IMR-90 (cell line): ENCODE data around the gene POR. TPM values are rescaled to one million over a fixed set of nuclear protein-coding genes. Genes with fewer than 3 reads are reported as not detected.

Experiments used
- ATAC-seq: fragments of 200-7000 bp; cut with Tn5 transposase; 2 replicates; pipeline ENCODE4 v1.9.1; 2020; ENCODE audit warnings: low read depth, mild to moderate bottlenecking, moderate library complexity
- BruUV-seq: library from RNA; stranded (reverse); fragments of 400-500 nt; replicated peaks from 2 replicates; lab custom pipeline; 2021; lab: Mats Ljungman, UMichigan
- CTCF ChIA-PET: fragments of 300-600 bp; formaldehyde crosslinking; extraction: SDS; loops from one replicate; lab custom pipeline; 2021; ENCODE audit warnings: antibody characterized with exemption; lab: Yijun Ruan, JAX
- POLR2A ChIA-PET: fragments of 300-600 bp; sonication (Branson Sonifier 250); formaldehyde crosslinking; loops from one replicate; lab custom pipeline; 2022; ENCODE audit warnings: antibody characterized with exemption; ENCODE audit not compliant: unreplicated experiment; lab: Charles Lee
- DNase-seq: peaks from one replicate; pipeline ENCODE4 v3.0.0; 2013
- H2AFZ ChIP-seq: replicated peaks from 2 replicates; pipeline ENCODE3; 2013; ENCODE audit warnings: low read length, mild to moderate bottlenecking; ENCODE audit not compliant: poor library complexity
- H2AK5ac ChIP-seq: 2 replicates; pipeline ENCODE4 v1.6.1; 2013; ENCODE audit warnings: low read depth, low read length, inconsistent platforms
- H2AK9ac ChIP-seq: replicated peaks from 2 replicates; pipeline ENCODE3; 2013; ENCODE audit warnings: mild to moderate bottlenecking, low read depth, low read length, moderate library complexity; ENCODE audit not compliant: poor library complexity
- H2BK120ac ChIP-seq: 2 replicates; pipeline ENCODE4 v1.6.1; 2013; ENCODE audit warnings: low read depth, low read length, inconsistent platforms
- H2BK15ac ChIP-seq: 3 replicates; pipeline ENCODE4 v1.6.1; 2013; ENCODE audit warnings: low read depth, low read length, inconsistent platforms
- H2BK20ac ChIP-seq: 2 replicates; pipeline ENCODE4 v1.6.1; 2013; ENCODE audit warnings: low read depth, mild to moderate bottlenecking, inconsistent platforms, low read length, moderate library complexity
- H2BK5ac ChIP-seq: 2 replicates; pipeline ENCODE4 v1.6.1; 2013; ENCODE audit warnings: mild to moderate bottlenecking, low read depth, low read length, inconsistent platforms; ENCODE audit not compliant: poor library complexity, severe bottlenecking
- H3K14ac ChIP-seq: replicated peaks from 2 replicates; pipeline ENCODE4 v1.6.1; 2013; ENCODE audit warnings: low read depth, low read length, inconsistent platforms
- H3K18ac ChIP-seq: 2 replicates; pipeline ENCODE4 v1.6.1; 2013; ENCODE audit warnings: low read depth, low read length, control low read depth
- H3K23ac ChIP-seq: 2 replicates; pipeline ENCODE4 v1.6.1; 2013; ENCODE audit warnings: low read depth, low read length, inconsistent platforms
- H3K27ac ChIP-seq: 2 replicates; pipeline ENCODE4 v1.5.1; 2013; ENCODE audit warnings: mild to moderate bottlenecking, control low read depth, low read length; ENCODE audit not compliant: insufficient read depth
- H3K27me3 ChIP-seq: 2 replicates; pipeline ENCODE4 v1.6.1; 2013; ENCODE audit warnings: low read length; ENCODE audit not compliant: control insufficient read depth, insufficient read depth
- H3K36me3 ChIP-seq: 2 replicates; pipeline ENCODE4 v1.6.1; 2013; ENCODE audit warnings: low read length, mixed read lengths; ENCODE audit not compliant: control insufficient read depth, insufficient read depth
- H3K4ac ChIP-seq: 2 replicates; pipeline ENCODE4 v1.6.1; 2013; ENCODE audit warnings: low read depth, low read length, inconsistent platforms
- H3K4me1 ChIP-seq: 2 replicates; pipeline ENCODE4 v1.6.1; 2013; ENCODE audit warnings: low read length, mixed read lengths; ENCODE audit not compliant: control insufficient read depth, insufficient read depth
- H3K4me2 ChIP-seq: 2 replicates; pipeline ENCODE4 v1.6.1; 2013; ENCODE audit warnings: low read depth, mild to moderate bottlenecking, control low read depth, low read length, moderate library complexity
- H3K4me3 ChIP-seq: 2 replicates; pipeline ENCODE4 v1.5.1; 2013; ENCODE audit warnings: low read depth, mild to moderate bottlenecking, control low read depth, low read length, moderate library complexity; ENCODE audit not compliant: insufficient read depth
- H3K56ac ChIP-seq: 2 replicates; pipeline ENCODE4 v1.6.1; 2013; ENCODE audit warnings: low read length, inconsistent platforms; ENCODE audit not compliant: insufficient read depth; ENCODE audit errors: extremely low read depth
- H3K79me1 ChIP-seq, 2 experiments: 2 replicates each; pipeline ENCODE4 v1.6.1; 2013; ENCODE audit warnings: low read length in 2 of 2, inconsistent platforms in 1 of 2, low read depth in 1 of 2
- H3K9ac ChIP-seq: 2 replicates; pipeline ENCODE4 v1.6.1; 2013; ENCODE audit warnings: low read depth, low read length, control low read depth
- H3K9me1 ChIP-seq: 2 replicates; pipeline ENCODE4 v1.6.1; 2013; ENCODE audit warnings: low read length, inconsistent platforms; ENCODE audit not compliant: insufficient read depth
- H3K9me3 ChIP-seq: 2 replicates; pipeline ENCODE4 v1.6.1; 2013; ENCODE audit warnings: low read length; ENCODE audit not compliant: control insufficient read depth, insufficient read depth
- H4K20me1 ChIP-seq: 2 replicates; pipeline ENCODE4 v1.6.1; 2013; ENCODE audit warnings: low read length, inconsistent platforms; ENCODE audit not compliant: insufficient read depth
- H4K5ac ChIP-seq: 2 replicates; pipeline ENCODE4 v1.6.1; 2013; ENCODE audit warnings: mild to moderate bottlenecking, low read depth, low read length, control low read depth
- H4K8ac ChIP-seq, 2 experiments: 2 replicates each; pipeline ENCODE4 v1.6.1; 2013; ENCODE audit warnings: low read depth in 2 of 2, low read length in 2 of 2, control low read depth in 1 of 2, inconsistent platforms in 1 of 2
- H4K91ac ChIP-seq: 2 replicates; pipeline ENCODE4 v1.6.1; 2013; ENCODE audit warnings: low read depth, low read length, inconsistent platforms; ENCODE audit not compliant: insufficient read depth
- BHLHE40 ChIP-seq: fragments of 150-350 bp; IDR thresholded peaks from 2 replicates; pipeline ENCODE4 v1.6.1; 2016; ENCODE audit warnings: mild to moderate bottlenecking, low read depth, low read length
- CEBPB ChIP-seq: IDR thresholded peaks from 2 replicates; pipeline ENCODE4 v1.6.1; 2012; ENCODE audit warnings: low read depth, low read length, improper control_type of control experiment
- CHD1 ChIP-seq: IDR thresholded peaks from 2 replicates; pipeline ENCODE4 v1.6.1; 2012; ENCODE audit warnings: low read depth, low read length, improper control_type of control experiment
- FOS ChIP-seq: fragments of 150-350 bp; IDR thresholded peaks from 2 replicates; pipeline ENCODE4 v1.6.1; 2016; ENCODE audit warnings: low read depth, low read length
- MAFK ChIP-seq: IDR thresholded peaks from 2 replicates; pipeline ENCODE4 v1.6.1; 2012; ENCODE audit warnings: low read depth, low read length, improper control_type of control experiment
- MAZ ChIP-seq: IDR thresholded peaks from 2 replicates; pipeline ENCODE4 v1.6.1; 2012; ENCODE audit warnings: low read depth, mild to moderate bottlenecking, low read length, improper control_type of control experiment, moderate library complexity, borderline replicate concordance
- MXI1 ChIP-seq: IDR thresholded peaks from 2 replicates; pipeline ENCODE4 v1.6.1; 2012; ENCODE audit warnings: low read depth, mild to moderate bottlenecking, low read length, moderate library complexity, borderline replicate concordance
- NFE2L2 ChIP-seq: fragments of 150-350 bp; IDR thresholded peaks from 2 replicates; pipeline ENCODE4 v1.6.1; 2016; ENCODE audit warnings: low read depth, mild to moderate bottlenecking, low read length
- POLR2A ChIP-seq: IDR thresholded peaks from 2 replicates; pipeline ENCODE4 v1.6.1; 2012; ENCODE audit warnings: mild to moderate bottlenecking, low read depth, low read length
- RAD21 ChIP-seq: IDR thresholded peaks from 2 replicates; pipeline ENCODE4 v1.6.1; 2012; ENCODE audit warnings: low read length, improper control_type of control experiment
- RCOR1 ChIP-seq: IDR thresholded peaks from 2 replicates; pipeline ENCODE4 v1.6.1; 2012; ENCODE audit warnings: mild to moderate bottlenecking, low read length, improper control_type of control experiment; ENCODE audit not compliant: insufficient replicate concordance
- RFX5 ChIP-seq: IDR thresholded peaks from 2 replicates; pipeline ENCODE4 v1.8.0; 2012; ENCODE audit warnings: low read depth, mild to moderate bottlenecking, low read length, moderate library complexity
- SMC3 ChIP-seq: fragments of 150-350 bp; IDR thresholded peaks from 2 replicates; pipeline ENCODE4 v1.6.1; 2016; ENCODE audit warnings: low read depth, mild to moderate bottlenecking, antibody characterized with exemption, low read length, moderate library complexity
- WGBS, 2 experiments: methylation state at CpG; one replicate each; pipeline versions ENCODE4 v1.1.5 to v1.1.7; 2013; ENCODE audit warnings: missing lambda C conversion rate in 2 of 2; ENCODE audit not compliant: insufficient read length in 1 of 2; ENCODE audit errors: extremely low coverage in 2 of 2; 5-methylcytosine and 5-hydroxymethylcytosine counted together
- dilution Hi-C: fragments of 300-500 bp; cut with HindIII; formaldehyde crosslinking; loops from one replicate; pipeline ENCODE4 v1.14.3; 2018; ENCODE audit warnings: low sequenced_read_pairs; ENCODE audit not compliant: unreplicated experiment
- in situ Hi-C: fragments of 300-500 bp; cut with MboI; formaldehyde crosslinking; loops from 3 replicates; pipeline ENCODE4 v1.14.3; 2019; ENCODE audit warnings: low sequenced_read_pairs, inconsistent platforms, mixed read lengths
- intact Hi-C: fragments of 100-400 bp; cut with micrococcal nuclease; formaldehyde crosslinking; loops from 2 replicates; pipeline ENCODE4 v1.10.0; 2022
- polyA plus RNA-seq, 3 experiments: library from polyadenylated mRNA; depleted of rRNA; stranded (reverse); fragments of >200 nt; gene quantifications; 2 replicates each; pipeline ENCODE4 v1.2.3, GENCODE V29; 2012; ENCODE audit warnings: low replicate concordance in 1 of 3
- total RNA-seq: library from RNA; depleted of rRNA; stranded (reverse); fragments of >200 nt; gene quantifications from 2 replicates; pipeline ENCODE4 v1.2.3, GENCODE V29; 2012
- TF ChIP-seq, protein P1 (sequence below): fragments of 150-350 bp; IDR thresholded peaks from 2 replicates; pipeline ENCODE4 v1.6.1; 2017; ENCODE audit warnings: mild to moderate bottlenecking, antibody characterized with exemption, low read length, low read depth
- TF ChIP-seq, protein P2 (sequence below): conservative IDR thresholded peaks from 2 replicates; pipeline ENCODE4 v1.5.1; 2012; ENCODE audit warnings: mild to moderate bottlenecking, low read depth, low read length, improper control_type of control experiment
- TF ChIP-seq, protein P3 (sequence below): fragments of 150-350 bp; IDR thresholded peaks from 2 replicates; pipeline ENCODE4 v1.6.1; 2016; ENCODE audit warnings: low read depth, mild to moderate bottlenecking, low read length, moderate library complexity, borderline replicate concordance

POR gene
- total and polyA plus RNA-seq, 2 of the 4 experiments (the other 2 are of a cell fraction), result 25.5 to 42.2 TPM

DNA sequence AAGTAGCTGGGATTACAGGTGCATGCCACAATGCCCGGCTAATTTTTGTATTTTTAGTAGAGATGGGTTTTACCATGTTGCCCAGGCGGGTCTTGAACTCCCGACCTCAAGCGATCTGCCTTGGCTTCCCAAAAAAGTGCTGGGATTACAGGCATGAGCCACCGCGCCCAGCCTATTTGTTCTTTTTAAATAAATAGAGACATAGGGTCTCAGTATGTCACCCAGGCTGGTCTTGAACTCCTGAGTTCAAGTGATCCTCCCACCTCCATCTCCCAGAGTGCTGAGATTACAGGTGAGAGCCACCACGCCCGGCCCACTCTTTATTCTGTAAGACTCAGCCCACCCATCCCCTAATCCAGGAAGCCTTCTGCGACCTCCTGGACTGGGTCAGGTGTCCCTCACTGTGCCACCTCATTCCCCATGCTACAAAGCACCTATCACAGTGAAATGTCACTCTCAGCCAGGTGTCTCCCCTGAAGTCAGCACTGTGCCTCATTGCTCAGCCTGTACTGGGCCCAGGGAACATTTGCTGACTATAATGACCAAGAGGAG is 76.7 kb downstream of the POR start:
- ATAC-seq (no peak), DNase-seq (no peak)
- Histone ChIP-seq H3K14ac (no peak overlapping the region), H4K8ac (no peak overlapping the region), H3K27me3 (no peaks in the 10 kb centered on the region), H3K27ac (no peak overlapping the region), H2BK5ac (no peak overlapping the region), H2AK5ac (no peak overlapping the region), H3K9ac (no peak overlapping the region), H3K79me1 (peaks cover 4 to 22% of the 10 kb centered on the region in 2 experiments; a peak in 3 of 4 replicates), H3K4ac (no peak overlapping the region), H3K36me3 (peaks cover 22% of the 10 kb centered on the region), H2AFZ (no peak overlapping the region), H2BK120ac (no peak overlapping the region), H3K56ac (no peak overlapping the region), H2AK9ac (no peak overlapping the region), H3K23ac (no peak overlapping the region), H4K20me1 (peaks cover 4% of the 10 kb centered on the region; the same call in 1 of the 2 replicates), H3K4me3 (no peak overlapping the region), H3K9me3 (no peaks in the 10 kb centered on the region), H3K4me1 (peaks cover 15% of the 10 kb centered on the region), H2BK20ac (no peak overlapping the region), H2BK15ac (no peak overlapping the region), H4K91ac (no peak overlapping the region), H3K9me1 (peaks cover 6% of the 10 kb centered on the region; the same call in 1 of the 2 replicates), H3K4me2 (no peak overlapping the region), H4K5ac (no peak overlapping the region), H3K18ac (no peak overlapping the region)
- CTCF ChIA-PET, result no interaction called here
- WGBS, 2 experiments, result 90% methylated on average over 4 of the region's 9 CpGs; no CpG with 5 or more reads in 1 of the 2 experiments
- TF ChIP-seq, protein P1, sequence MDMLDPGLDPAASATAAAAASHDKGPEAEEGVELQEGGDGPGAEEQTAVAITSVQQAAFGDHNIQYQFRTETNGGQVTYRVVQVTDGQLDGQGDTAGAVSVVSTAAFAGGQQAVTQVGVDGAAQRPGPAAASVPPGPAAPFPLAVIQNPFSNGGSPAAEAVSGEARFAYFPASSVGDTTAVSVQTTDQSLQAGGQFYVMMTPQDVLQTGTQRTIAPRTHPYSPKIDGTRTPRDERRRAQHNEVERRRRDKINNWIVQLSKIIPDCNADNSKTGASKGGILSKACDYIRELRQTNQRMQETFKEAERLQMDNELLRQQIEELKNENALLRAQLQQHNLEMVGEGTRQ, result no peak
- TF ChIP-seq MAFK (no peak), RFX5 (no peak), MAZ (no peak), RAD21 (no peak), MXI1 (no peak), CHD1 (no peak), RCOR1 (no peak), CEBPB (no peak), BHLHE40 (no peak), FOS (no peak), SMC3 (no peak), NFE2L2 (no peak), POLR2A (no peak)
- TF ChIP-seq, protein P2, sequence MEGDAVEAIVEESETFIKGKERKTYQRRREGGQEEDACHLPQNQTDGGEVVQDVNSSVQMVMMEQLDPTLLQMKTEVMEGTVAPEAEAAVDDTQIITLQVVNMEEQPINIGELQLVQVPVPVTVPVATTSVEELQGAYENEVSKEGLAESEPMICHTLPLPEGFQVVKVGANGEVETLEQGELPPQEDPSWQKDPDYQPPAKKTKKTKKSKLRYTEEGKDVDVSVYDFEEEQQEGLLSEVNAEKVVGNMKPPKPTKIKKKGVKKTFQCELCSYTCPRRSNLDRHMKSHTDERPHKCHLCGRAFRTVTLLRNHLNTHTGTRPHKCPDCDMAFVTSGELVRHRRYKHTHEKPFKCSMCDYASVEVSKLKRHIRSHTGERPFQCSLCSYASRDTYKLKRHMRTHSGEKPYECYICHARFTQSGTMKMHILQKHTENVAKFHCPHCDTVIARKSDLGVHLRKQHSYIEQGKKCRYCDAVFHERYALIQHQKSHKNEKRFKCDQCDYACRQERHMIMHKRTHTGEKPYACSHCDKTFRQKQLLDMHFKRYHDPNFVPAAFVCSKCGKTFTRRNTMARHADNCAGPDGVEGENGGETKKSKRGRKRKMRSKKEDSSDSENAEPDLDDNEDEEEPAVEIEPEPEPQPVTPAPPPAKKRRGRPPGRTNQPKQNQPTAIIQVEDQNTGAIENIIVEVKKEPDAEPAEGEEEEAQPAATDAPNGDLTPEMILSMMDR, result no peak
- TF ChIP-seq, protein P3, sequence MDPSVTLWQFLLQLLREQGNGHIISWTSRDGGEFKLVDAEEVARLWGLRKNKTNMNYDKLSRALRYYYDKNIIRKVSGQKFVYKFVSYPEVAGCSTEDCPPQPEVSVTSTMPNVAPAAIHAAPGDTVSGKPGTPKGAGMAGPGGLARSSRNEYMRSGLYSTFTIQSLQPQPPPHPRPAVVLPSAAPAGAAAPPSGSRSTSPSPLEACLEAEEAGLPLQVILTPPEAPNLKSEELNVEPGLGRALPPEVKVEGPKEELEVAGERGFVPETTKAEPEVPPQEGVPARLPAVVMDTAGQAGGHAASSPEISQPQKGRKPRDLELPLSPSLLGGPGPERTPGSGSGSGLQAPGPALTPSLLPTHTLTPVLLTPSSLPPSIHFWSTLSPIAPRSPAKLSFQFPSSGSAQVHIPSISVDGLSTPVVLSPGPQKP, result no peak
- POLR2A ChIA-PET, result no interaction called here
- dilution Hi-C loops, result no loop called here
- intact Hi-C loops, result no loop called here
- in situ Hi-C loops, result no loop called here
- BruUV-seq, result no TSS peak
